ENCODE data around the gene MLH3. TPM values are rescaled to one million over a fixed set of nuclear protein-coding genes. Genes with fewer than 3 reads are reported as not detected.

The MLH3 gene
- polyA plus RNA-seq, 1 donor from 2014 or later, result 17.3 TPM

- no peaks in the 10 kb centered on the region for H4K20me1 ChIP-seq (ENCODE audit: insufficient read depth)
- H3K4me3 ChIP-seq (ENCODE audit: low read length), result no peak overlapping the region
- H3K79me2 ChIP-seq (replicated peaks; ENCODE audit: insufficient read depth, low read length), result no peaks in the 10 kb centered on the region
- H3K9ac ChIP-seq (ENCODE audit: low read length), result no peak overlapping the region
- no peak overlapping the region for H3K27ac ChIP-seq (ENCODE audit: low read length)
- H3K36me3 ChIP-seq (ENCODE audit: insufficient read depth, low read length), result no peaks in the 10 kb centered on the region
- H3K9me2 ChIP-seq (ENCODE audit: insufficient read depth, low read length), result no peaks in the 10 kb centered on the region
- H2AFZ ChIP-seq (ENCODE audit: low read depth, low read length), result no peak overlapping the region
- TF ChIP-seq POLR2AphosphoS5 (IDR thresholded peaks at IDR 0.05), result no peak
- no peak for TF ChIP-seq REST (IDR thresholded peaks at IDR 0.05; ENCODE audit: borderline replicate concordance)
- no peak for TF ChIP-seq EZH2 (IDR thresholded peaks at IDR 0.05; ENCODE audit: borderline replicate concordance, insufficient read depth, low read length, poor library complexity, severe bottlenecking)
- no peak for TF ChIP-seq TAF1 (IDR thresholded peaks at IDR 0.05; ENCODE audit: low read depth)
- TF ChIP-seq CTCF (IDR thresholded peaks at IDR 0.05; ENCODE audit: poor library complexity, severe bottlenecking), result no peak
- no peaks in the 10 kb centered on the region for H3K9me3 ChIP-seq (ENCODE audit: low read length)
- no peaks in the 10 kb centered on the region for H3K27me3 ChIP-seq (ENCODE audit: insufficient read depth, low read depth, low read length)
- no peaks in the 10 kb centered on the region for H3F3A ChIP-seq (ENCODE audit: insufficient read depth, low read length, poor library complexity, severe bottlenecking)
- H3K4me2 ChIP-seq (ENCODE audit: low read length), result no peak overlapping the region
Observed at GRCh38 chr14:75094896-75095295, 43.6 kb upstream of the MLH3 start.

GRCh38 chr14:75092698-75093097, 41.4 kb upstream of the MLH3 start:
- Histone ChIP-seq H3K9me3 (ENCODE audit: low read length) (no peaks in the 10 kb centered on the region), H3K79me2 (replicated peaks; ENCODE audit: insufficient read depth, low read length) (no peaks in the 10 kb centered on the region), H3K9ac (ENCODE audit: low read length) (no peak overlapping the region), H3K36me3 (ENCODE audit: insufficient read depth, low read length) (no peaks in the 10 kb centered on the region), H2AFZ (ENCODE audit: low read depth, low read length) (no peak overlapping the region), H3K27ac (ENCODE audit: low read length) (no peak overlapping the region), H3F3A (ENCODE audit: insufficient read depth, low read length, poor library complexity, severe bottlenecking) (no peaks in the 10 kb centered on the region), H3K4me2 (ENCODE audit: low read length) (no peak overlapping the region), H3K9me2 (ENCODE audit: insufficient read depth, low read length) (no peaks in the 10 kb centered on the region), H4K20me1 (ENCODE audit: insufficient read depth) (no peaks in the 10 kb centered on the region), H3K27me3 (ENCODE audit: insufficient read depth, low read depth, low read length) (no peaks in the 10 kb centered on the region), H3K4me3 (ENCODE audit: low read length) (no peak overlapping the region)
- TF ChIP-seq TAF1 (IDR thresholded peaks at IDR 0.05; ENCODE audit: low read depth) (no peak), SMC3 (conservative IDR thresholded peaks at IDR 0.05; ENCODE audit: poor library complexity) (no peak), CTCF (IDR thresholded peaks at IDR 0.05; ENCODE audit: poor library complexity, severe bottlenecking) (no peak), MXI1 (conservative IDR thresholded peaks at IDR 0.05; ENCODE audit: poor library complexity, severe bottlenecking) (no peak), RAD21 (conservative IDR thresholded peaks at IDR 0.05) (no peak), REST (IDR thresholded peaks at IDR 0.05; ENCODE audit: borderline replicate concordance) (no peak), EZH2 (IDR thresholded peaks at IDR 0.05; ENCODE audit: borderline replicate concordance, insufficient read depth, low read length, poor library complexity, severe bottlenecking) (no peak), EP300 (conservative IDR thresholded peaks at IDR 0.05; ENCODE audit: poor library complexity, severe bottlenecking) (no peak), POLR2AphosphoS5 (IDR thresholded peaks at IDR 0.05) (no peak)

Data from neural cell (in vitro differentiated cells).